KMS-11 (cell line): ENCODE measurements around the gene ADAM11.

Experiments
- H2AFZ ChIP-seq: fragments of 200-600 bp; sonication (generic); 2 replicates; pipeline ENCODE4 v1.6.1; 2016; ENCODE audit warnings: antibody characterized with exemption, mixed run types, low read depth
- H3K27ac ChIP-seq: fragments of 200-600 bp; sonication (generic); 2 replicates; pipeline ENCODE4 v1.6.1; 2016; ENCODE audit warnings: mild to moderate bottlenecking, mixed run types
- H3K27me3 ChIP-seq: fragments of 200-600 bp; sonication (generic); 2 replicates; pipeline ENCODE4 v1.6.1; 2017; ENCODE audit warnings: mild to moderate bottlenecking, low read depth, mixed run types, moderate library complexity; ENCODE audit not compliant: insufficient read depth
- H3K36me3 ChIP-seq: fragments of 200-600 bp; sonication (generic); 2 replicates; pipeline ENCODE4 v1.6.1; 2017; ENCODE audit warnings: mild to moderate bottlenecking, mixed run types; ENCODE audit not compliant: insufficient read depth
- H3K4me1 ChIP-seq: fragments of 200-600 bp; sonication (generic); 2 replicates; pipeline ENCODE4 v1.6.1; 2016; ENCODE audit warnings: mild to moderate bottlenecking, low read depth, mixed run types; ENCODE audit not compliant: poor library complexity, severe bottlenecking
- H3K4me2 ChIP-seq: fragments of 200-600 bp; sonication (generic); 2 replicates; pipeline ENCODE4 v1.7.0; 2016; ENCODE audit warnings: mild to moderate bottlenecking, mixed run types
- H3K4me3 ChIP-seq: fragments of 200-600 bp; sonication (generic); IDR thresholded peaks from 2 replicates; pipeline ENCODE4 v1.6.1; 2017; ENCODE audit warnings: low read depth, low read length, mixed read lengths; ENCODE audit not compliant: insufficient read depth
- H3K79me2 ChIP-seq: fragments of 200-600 bp; sonication (generic); 2 replicates; pipeline ENCODE4 v1.6.1; 2016; ENCODE audit warnings: low read depth, mixed run types; ENCODE audit not compliant: insufficient read depth
- H3K9ac ChIP-seq: fragments of 200-600 bp; sonication (generic); 2 replicates; pipeline ENCODE4 v1.6.1; 2016; ENCODE audit warnings: mild to moderate bottlenecking, mixed run types
- H4K20me1 ChIP-seq: fragments of 200-600 bp; sonication (generic); 2 replicates; pipeline ENCODE4 v1.6.1; 2016; ENCODE audit warnings: mild to moderate bottlenecking, mixed run types; ENCODE audit not compliant: insufficient read depth
- TF ChIP-seq, protein P1 (sequence below): fragments of 200-600 bp; sonication (generic); conservative IDR thresholded peaks from 2 replicates; pipeline ENCODE4 v1.6.1; 2017; ENCODE audit warnings: low read depth, mild to moderate bottlenecking, antibody characterized with exemption, low read length, moderate library complexity, mixed read lengths

Gene ADAM11

DNA sequence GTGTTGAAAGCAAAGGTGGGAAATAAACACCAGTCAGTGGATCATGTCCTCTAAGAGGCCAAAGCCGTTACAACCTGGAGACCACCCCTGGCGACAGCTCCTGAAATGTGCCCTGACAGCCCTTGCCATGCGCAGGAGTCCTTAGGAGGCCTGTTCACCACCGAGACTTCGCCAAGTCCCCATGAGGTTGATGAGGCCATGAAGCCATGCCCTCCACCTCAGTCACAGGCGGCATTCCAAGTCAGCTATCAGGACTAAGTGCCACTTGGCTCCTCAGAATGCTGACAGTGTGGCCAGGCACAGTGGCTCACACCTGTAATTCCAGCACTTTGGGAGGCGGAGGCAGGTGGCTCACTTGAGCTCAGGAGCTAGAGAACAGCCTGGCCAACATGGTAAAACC, 27.1 kb downstream of the ADAM11 start:
- H4K20me1 ChIP-seq = no peaks in the 10 kb centered on the region
- no peak overlapping the region for H3K4me2 ChIP-seq
- no peak overlapping the region for H3K27ac ChIP-seq
- no peak overlapping the region for H3K4me3 ChIP-seq
- H2AFZ ChIP-seq = no peak overlapping the region
- H3K4me1 ChIP-seq = no peaks in the 10 kb centered on the region
- no peaks in the 10 kb centered on the region; the same call in 1 of the 2 replicates for H3K27me3 ChIP-seq
- H3K79me2 ChIP-seq = no peaks in the 10 kb centered on the region
- H3K36me3 ChIP-seq = no peaks in the 10 kb centered on the region
- H3K9ac ChIP-seq = no peak overlapping the region
- TF ChIP-seq, protein P1, sequence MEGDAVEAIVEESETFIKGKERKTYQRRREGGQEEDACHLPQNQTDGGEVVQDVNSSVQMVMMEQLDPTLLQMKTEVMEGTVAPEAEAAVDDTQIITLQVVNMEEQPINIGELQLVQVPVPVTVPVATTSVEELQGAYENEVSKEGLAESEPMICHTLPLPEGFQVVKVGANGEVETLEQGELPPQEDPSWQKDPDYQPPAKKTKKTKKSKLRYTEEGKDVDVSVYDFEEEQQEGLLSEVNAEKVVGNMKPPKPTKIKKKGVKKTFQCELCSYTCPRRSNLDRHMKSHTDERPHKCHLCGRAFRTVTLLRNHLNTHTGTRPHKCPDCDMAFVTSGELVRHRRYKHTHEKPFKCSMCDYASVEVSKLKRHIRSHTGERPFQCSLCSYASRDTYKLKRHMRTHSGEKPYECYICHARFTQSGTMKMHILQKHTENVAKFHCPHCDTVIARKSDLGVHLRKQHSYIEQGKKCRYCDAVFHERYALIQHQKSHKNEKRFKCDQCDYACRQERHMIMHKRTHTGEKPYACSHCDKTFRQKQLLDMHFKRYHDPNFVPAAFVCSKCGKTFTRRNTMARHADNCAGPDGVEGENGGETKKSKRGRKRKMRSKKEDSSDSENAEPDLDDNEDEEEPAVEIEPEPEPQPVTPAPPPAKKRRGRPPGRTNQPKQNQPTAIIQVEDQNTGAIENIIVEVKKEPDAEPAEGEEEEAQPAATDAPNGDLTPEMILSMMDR = no peak

DNA sequence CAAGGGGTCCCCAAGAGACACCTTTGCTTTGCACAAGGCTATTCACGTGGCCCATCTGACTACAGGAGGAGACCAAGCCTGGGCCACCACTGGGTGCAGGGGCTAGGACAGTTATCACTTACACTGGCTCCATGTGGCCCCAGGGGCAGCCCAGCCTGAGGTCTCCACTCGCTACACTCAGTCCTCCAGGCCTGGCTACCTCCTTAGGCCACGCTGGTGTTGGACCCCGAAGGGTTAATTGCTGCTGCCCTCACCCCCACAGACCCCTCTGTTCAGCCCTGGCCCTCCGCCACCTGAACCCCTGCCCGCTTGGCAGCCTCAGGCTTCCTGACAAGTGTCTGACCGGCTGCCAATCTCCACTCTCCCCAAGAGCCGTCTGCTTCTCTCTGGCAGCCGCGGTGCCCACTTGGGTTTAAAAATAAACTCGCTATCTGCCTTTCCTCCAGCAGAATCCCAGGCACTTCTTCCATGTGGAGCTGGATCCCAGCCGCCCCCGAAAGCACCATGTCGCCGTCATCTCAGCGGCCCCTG, 27.8 kb downstream of the ADAM11 start:
- TF ChIP-seq, protein P1 = no peak
- H3K4me1 ChIP-seq = no peaks in the 10 kb centered on the region
- no peak overlapping the region for H3K4me3 ChIP-seq
- H3K27me3 ChIP-seq = no peaks in the 10 kb centered on the region; the same call in 1 of the 2 replicates
- no peak overlapping the region for H3K4me2 ChIP-seq
- H2AFZ ChIP-seq = no peak overlapping the region
- H3K79me2 ChIP-seq = no peaks in the 10 kb centered on the region
- H4K20me1 ChIP-seq = no peaks in the 10 kb centered on the region
- no peak overlapping the region for H3K9ac ChIP-seq
- no peak overlapping the region for H3K27ac ChIP-seq
- no peaks in the 10 kb centered on the region for H3K36me3 ChIP-seq

DNA sequence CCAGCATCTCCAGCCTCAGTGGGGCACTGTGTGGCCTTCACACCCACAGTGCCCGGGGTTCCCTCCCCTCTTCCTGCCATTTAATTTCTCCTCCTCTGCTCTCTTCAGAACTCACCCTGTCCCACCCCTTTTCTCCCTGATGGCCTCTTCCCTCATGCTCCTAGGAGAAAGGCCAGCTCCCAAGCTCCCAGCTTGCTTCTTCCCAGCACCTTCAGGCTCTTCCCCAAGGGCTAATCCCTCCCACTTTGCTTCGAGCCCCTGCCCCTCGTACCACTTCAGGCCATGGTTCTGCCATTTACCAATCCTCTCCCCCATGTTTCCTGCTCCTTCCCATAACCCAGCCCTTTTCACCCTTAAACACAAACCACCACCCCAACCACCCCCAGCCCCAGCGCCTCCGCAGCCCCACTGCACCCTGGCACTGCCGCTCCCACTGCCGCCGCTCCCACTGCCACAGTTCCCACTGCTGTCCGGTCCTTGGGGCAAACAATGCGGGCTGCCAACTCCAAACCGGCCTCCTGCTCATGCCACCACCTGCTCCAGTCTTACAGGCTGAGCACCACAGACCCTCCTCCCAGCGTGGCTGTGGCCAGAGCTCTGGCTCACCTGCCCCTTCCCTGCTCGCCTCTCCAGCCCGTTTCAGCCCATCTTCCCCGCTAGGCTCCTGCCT, 28.6 kb downstream of the ADAM11 start:
- no peaks in the 10 kb centered on the region for H3K79me2 ChIP-seq
- H3K4me3 ChIP-seq = no peak overlapping the region
- H3K4me2 ChIP-seq = no peak overlapping the region
- H3K9ac ChIP-seq = no peak overlapping the region
- TF ChIP-seq, protein P1 = no peak
- no peaks in the 10 kb centered on the region for H4K20me1 ChIP-seq
- H3K27me3 ChIP-seq = no peaks in the 10 kb centered on the region; the same call in 1 of the 2 replicates
- H3K36me3 ChIP-seq = no peaks in the 10 kb centered on the region
- H2AFZ ChIP-seq = no peak overlapping the region
- no peaks in the 10 kb centered on the region for H3K4me1 ChIP-seq
- no peak overlapping the region for H3K27ac ChIP-seq

DNA sequence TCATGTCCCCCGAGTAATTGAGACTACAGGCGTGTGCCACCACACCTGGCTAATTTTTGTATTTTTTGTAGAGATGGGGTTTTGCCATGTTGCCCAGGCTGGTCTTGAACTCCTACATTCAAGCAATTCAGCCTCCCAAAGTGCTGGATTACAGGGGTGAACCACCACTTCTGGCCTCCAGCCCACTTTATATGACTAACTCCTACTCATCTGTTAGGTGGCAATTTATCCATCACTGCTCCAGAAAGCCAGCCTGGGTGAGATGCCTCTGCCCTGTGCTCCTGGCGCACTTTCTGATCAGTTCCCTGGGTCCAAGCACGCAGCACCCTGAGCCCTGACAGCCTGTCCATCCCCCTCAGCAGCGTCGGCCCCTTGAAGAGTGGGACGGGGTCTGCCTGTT, 29.4 kb downstream of the ADAM11 start:
- Histone ChIP-seq H3K27me3 (no peaks in the 10 kb centered on the region; the same call in 1 of the 2 replicates), H3K79me2 (no peaks in the 10 kb centered on the region), H3K9ac (no peak overlapping the region), H3K27ac (no peak overlapping the region), H3K36me3 (no peaks in the 10 kb centered on the region), H4K20me1 (no peaks in the 10 kb centered on the region), H3K4me1 (no peaks in the 10 kb centered on the region), H3K4me2 (no peak overlapping the region), H3K4me3 (no peak overlapping the region), H2AFZ (no peak overlapping the region)
- TF ChIP-seq, protein P1 = no peak
